HG03432 (cell line): ENCODE results near the gene RNF8.
"Not testable (repeated sequence)": the region's sequence is repeated elsewhere in the genome, so short reads cannot be mapped to it uniquely, and the experiment has no call there.

ENCODE experiments used
- ATAC-seq: cut with Tn5 transposase; IDR thresholded peaks from one replicate; pipeline ENCODE4 v1.9.1; 2021; ENCODE audit warnings: mild to moderate bottlenecking, moderate library complexity; ENCODE audit not compliant: unreplicated experiment

The RNF8 gene

DNA sequence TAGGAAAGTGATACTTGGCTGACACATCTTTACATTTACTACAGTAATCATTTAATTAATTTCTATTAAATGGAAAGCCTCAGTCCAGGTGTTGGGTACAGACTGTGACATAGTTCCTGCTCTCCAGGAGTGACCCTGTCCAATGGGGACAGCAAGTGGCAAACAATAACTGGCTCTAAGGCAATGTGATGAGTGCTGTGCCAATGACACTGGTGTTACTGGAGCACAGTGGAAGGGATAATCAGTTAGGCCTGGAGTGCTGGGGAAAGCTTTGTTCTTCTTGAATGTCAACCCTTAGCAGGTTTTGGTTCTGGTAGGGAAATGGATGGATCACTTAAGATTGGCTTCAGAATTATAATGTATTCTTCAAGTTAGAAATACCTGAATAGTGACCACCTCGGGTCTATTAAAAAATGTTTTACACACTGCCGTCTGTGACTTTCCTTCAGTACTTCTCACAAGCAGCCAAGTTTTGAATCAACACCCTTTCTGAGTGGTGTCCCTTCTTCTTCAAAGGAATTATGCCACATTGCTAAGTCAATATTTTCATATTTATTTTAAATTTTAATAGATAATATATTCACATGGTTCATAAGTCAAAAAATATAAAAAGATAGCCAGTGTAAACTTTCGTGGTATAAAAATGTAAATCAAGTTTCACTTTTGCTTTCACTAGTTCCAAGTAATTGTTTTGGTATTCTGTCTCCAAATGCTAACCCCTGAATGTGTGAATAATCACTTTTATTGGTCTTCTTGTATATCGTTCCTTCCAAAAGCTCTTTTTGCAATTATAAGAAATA, 88.8 kb downstream of the RNF8 start:
- no peak for ATAC-seq

DNA sequence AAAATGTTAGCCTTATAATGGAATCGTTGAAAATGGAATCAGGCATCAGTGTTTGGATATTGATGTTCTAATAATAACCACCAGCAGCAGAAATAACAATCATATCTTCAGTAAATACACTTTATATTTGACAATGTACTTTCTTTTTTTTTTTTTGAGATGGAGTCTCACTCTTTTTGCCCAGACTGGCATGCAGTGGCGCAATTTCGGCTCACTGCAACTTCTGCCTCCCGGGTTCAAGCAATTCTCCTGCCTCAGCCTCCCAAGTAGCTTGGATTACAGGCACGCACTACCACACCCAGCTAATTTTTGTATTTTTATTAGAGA, 89.4 kb downstream of the RNF8 start:
- ATAC-seq: not testable (repeated sequence)
